Fibroblast of the aortic adventitia (primary cell): ENCODE results near the gene ERC2. TPM values are rescaled to one million over a fixed set of nuclear protein-coding genes. Genes with fewer than 3 reads are reported as not detected.

Experiments
- DNase-seq: peaks from one replicate; pipeline ENCODE4 v3.0.0-alpha.2; 2010; ENCODE audit warnings: low read depth
- H3K4me3 ChIP-seq: 2 replicates; pipeline ENCODE4 v1.5.1; 2011; ENCODE audit warnings: low read depth, mild to moderate bottlenecking, control low read depth, low read length, moderate library complexity
- CTCF ChIP-seq: IDR thresholded peaks from 2 replicates; pipeline ENCODE4 v1.5.1; 2011; ENCODE audit warnings: mild to moderate bottlenecking, low read length, control low read depth, inconsistent platforms; ENCODE audit not compliant: insufficient read depth
- total RNA-seq: library from RNA; depleted of rRNA; stranded (reverse); fragments of >200 nt; gene quantifications from 2 replicates; pipeline ENCODE4 v1.2.3, GENCODE V29; 2012; ENCODE audit warnings: low replicate concordance

The ERC2 gene
- total RNA-seq, 1 donor: 0.09 TPM

GRCh38 chr3:55779543-55779942 lies 688.7 kb downstream of the ERC2 start:
- no peak for TF ChIP-seq CTCF
- DNase-seq: no peak
- no peak overlapping the region for H3K4me3 ChIP-seq

- no peak for TF ChIP-seq CTCF
- H3K4me3 ChIP-seq: no peak overlapping the region
- DNase-seq: no peak
Measured at GRCh38 chr3:55775366-55776154, 692.7 kb downstream of the ERC2 start.

GRCh38 chr3:55774856-55775255 lies 693.4 kb downstream of the ERC2 start:
- no peak for DNase-seq
- no peak for TF ChIP-seq CTCF
- no peak overlapping the region for H3K4me3 ChIP-seq

- no peak overlapping the region for H3K4me3 ChIP-seq
- TF ChIP-seq CTCF: no peak
- DNase-seq: no peak
Measured at GRCh38 chr3:55771503-55771902, 696.8 kb downstream of the ERC2 start.

- DNase-seq: no peak
- TF ChIP-seq CTCF: no peak
Measured at GRCh38 chr3:55770077-55770476, 698.2 kb downstream of the ERC2 start.

GRCh38 chr3:55766753-55767152 lies 701.5 kb downstream of the ERC2 start:
- no peak for TF ChIP-seq CTCF
- no peak for DNase-seq
- H3K4me3 ChIP-seq: no peak overlapping the region

More at GRCh38 chr3:55770077-55770476, 698.2 kb downstream of the ERC2 start:
- no peak overlapping the region for H3K4me3 ChIP-seq
